ENCODE results near the gene MGAT5. TPM values are rescaled to one million over a fixed set of nuclear protein-coding genes. Genes with fewer than 3 reads are reported as not detected.

MGAT5 gene
- total and polyA plus RNA-seq, 7 donors = 1.1 to 7.0 (median 2.1) TPM

DNA sequence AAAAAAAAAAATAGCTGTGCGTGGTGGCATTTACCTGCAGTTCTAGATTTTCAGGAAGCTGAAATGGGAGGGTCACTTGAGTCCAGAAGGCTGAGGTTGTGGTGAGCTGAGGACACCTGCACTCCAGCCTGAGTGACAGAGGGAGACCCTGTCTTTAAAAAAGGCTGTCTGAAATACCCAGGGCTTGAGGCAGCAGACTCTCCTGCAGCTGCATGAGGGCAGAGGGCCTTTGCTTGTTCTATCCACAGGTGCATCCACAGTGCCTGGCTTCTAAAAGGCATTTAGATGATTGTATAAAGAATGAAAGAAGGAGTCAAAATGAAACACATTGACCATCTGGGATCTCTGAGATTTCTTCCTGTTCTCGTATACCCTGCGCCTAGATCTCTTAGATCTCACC is 152.9 kb downstream of the MGAT5 start:
- intact Hi-C loops (cut with DNase I) = loop anchor here in 1 of 2 donors (10.0 kb wide), 1 partner anchor 162 kb away; no protein-coding TSS in a partner anchor
- Histone ChIP-seq H3K4me1 (no peaks in the 10 kb centered on the region), H3K27me3 (ENCODE audit: insufficient read depth in 3 of 3, low read length in 2 of 3) (peaks cover 0 to 1% (median 0%) of the 10 kb centered on the region in 3 donors), H3K4me3 (no peak overlapping the region), H3K36me3 (ENCODE audit: insufficient read depth in 1 of 2, low read depth in 1 of 2) (no peaks in the 10 kb centered on the region), H3K9me3 (no peaks in the 10 kb centered on the region), H3K27ac (no peak overlapping the region)
- TF ChIP-seq, protein P1, sequence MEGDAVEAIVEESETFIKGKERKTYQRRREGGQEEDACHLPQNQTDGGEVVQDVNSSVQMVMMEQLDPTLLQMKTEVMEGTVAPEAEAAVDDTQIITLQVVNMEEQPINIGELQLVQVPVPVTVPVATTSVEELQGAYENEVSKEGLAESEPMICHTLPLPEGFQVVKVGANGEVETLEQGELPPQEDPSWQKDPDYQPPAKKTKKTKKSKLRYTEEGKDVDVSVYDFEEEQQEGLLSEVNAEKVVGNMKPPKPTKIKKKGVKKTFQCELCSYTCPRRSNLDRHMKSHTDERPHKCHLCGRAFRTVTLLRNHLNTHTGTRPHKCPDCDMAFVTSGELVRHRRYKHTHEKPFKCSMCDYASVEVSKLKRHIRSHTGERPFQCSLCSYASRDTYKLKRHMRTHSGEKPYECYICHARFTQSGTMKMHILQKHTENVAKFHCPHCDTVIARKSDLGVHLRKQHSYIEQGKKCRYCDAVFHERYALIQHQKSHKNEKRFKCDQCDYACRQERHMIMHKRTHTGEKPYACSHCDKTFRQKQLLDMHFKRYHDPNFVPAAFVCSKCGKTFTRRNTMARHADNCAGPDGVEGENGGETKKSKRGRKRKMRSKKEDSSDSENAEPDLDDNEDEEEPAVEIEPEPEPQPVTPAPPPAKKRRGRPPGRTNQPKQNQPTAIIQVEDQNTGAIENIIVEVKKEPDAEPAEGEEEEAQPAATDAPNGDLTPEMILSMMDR (IDR thresholded peaks at IDR 0.05) = no peak
- DNase-seq = no peak
- 78 to 98% (median 96%) methylated on average over 3 of the region's 3 CpGs for WGBS, 3 donors
- ATAC-seq = no peak

DNA sequence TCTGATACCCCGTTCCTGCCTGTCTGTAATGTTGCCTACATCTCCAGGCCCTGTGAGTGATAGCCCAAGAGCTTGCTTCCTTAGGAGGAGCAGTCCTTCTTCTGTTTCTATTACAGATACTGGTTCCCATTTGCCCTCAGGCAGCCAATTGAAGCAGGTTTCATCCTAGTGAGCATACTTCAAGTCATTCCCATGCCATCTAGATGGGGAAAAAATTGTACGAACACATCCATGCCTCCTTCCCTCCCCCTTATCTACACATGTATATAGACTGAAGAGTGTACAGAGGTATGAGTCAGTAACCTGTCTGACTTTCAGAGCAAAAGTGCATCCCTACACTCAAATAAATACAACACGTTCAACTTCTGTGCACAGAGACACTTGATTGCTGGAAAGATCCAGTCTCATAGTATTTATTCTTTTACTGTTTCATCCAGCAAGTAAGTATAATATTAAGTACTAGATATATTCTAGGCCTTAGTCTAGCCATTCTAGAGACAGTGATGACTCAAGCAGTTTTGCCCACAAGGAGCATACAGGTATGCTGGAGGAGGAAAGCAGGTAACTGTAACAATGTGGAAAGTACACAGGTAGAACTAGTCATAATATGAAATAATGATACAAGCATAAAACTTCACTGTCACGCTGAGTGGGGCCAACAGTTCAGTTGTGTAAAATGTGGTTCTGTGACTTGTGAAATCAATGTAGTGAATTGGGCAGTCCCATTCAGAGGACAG is 153.4 kb downstream of the MGAT5 start:
- Histone ChIP-seq H3K4me3 (no peak overlapping the region), H3K27ac (no peak overlapping the region), H3K36me3 (ENCODE audit: insufficient read depth in 1 of 2, low read depth in 1 of 2) (no peaks in the 10 kb centered on the region), H3K27me3 (ENCODE audit: insufficient read depth in 3 of 3, low read length in 2 of 3) (peaks cover 0 to 1% (median 0%) of the 10 kb centered on the region in 3 donors), H3K9me3 (no peaks in the 10 kb centered on the region), H3K4me1 (no peaks in the 10 kb centered on the region)
- ATAC-seq (no peak), DNase-seq (no peak)
- WGBS, 3 donors = 90 to 95% (median 95%) methylated on average over 4 of the region's 4 CpGs
- intact Hi-C loops (cut with DNase I) = loop anchor here in 1 of 2 donors (10.0 kb wide), 1 partner anchor 163 kb away; no protein-coding TSS in a partner anchor
- TF ChIP-seq, protein P1 (IDR thresholded peaks at IDR 0.05) = no peak

DNA sequence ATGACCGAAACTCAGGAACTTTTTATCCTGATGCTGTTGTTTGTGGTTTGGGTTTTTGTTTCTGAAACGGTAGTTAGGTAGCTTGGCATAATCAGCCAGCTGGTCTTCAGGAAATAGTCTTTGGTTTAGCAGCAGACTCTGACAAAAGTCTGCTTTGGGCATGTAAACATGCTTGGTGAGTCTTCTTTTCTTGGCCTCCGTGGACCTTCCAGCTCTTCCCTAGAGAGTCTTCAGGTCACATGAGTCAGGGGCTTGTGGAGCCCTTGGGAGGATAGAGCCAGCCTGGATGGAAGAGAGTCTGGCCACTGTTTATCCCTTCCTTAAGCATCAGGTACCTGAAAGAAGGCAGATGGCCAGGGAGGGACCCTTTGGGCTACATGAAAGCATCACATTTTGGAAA is 154.5 kb downstream of the MGAT5 start:
- TF ChIP-seq, protein P1 (IDR thresholded peaks at IDR 0.05) = no peak
- peaks cover 0 to 1% (median 0%) of the 10 kb centered on the region in 3 donors for H3K27me3 ChIP-seq (ENCODE audit: insufficient read depth in 3 of 3, low read length in 2 of 3)
- no peaks in the 10 kb centered on the region for H3K36me3 ChIP-seq (ENCODE audit: insufficient read depth in 1 of 2, low read depth in 1 of 2)
- intact Hi-C loops (cut with DNase I) = loop anchor here in 1 of 2 donors (10.0 kb wide), 1 partner anchor 164 kb away; no protein-coding TSS in a partner anchor
- ATAC-seq (peak in 1 of 4 donors; percentile 13), DNase-seq (no peak)
- 61 to 67% (median 64%) methylated on average over 3 of the region's 3 CpGs for WGBS, 3 donors
- H3K4me3 ChIP-seq = no peak overlapping the region
- H3K27ac ChIP-seq = no peak overlapping the region
- H3K4me1 ChIP-seq = no peaks in the 10 kb centered on the region
- no peaks in the 10 kb centered on the region for H3K9me3 ChIP-seq

DNA sequence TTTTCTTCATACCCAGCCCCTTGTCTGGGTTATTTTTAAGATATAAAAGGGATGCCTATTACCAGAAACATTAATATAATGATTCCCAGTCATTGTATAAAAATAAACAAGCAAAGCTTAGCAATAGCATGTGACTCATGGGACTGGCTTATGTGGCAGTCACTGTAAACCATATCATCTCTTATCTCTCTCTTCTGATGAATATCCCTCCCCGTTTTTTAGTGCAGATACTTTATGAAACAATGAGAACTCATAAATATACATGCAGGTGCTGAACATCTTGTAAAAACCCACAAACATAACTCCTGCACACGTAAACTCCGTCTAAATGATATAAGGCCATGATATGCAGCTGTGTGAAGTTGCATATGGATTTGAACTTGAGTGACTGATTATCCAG is 154.9 kb downstream of the MGAT5 start:
- H3K27ac ChIP-seq = no peak overlapping the region
- H3K9me3 ChIP-seq = no peaks in the 10 kb centered on the region
- DNase-seq (no peak), ATAC-seq (peak in 2 of 4 donors; percentile 32 to 33)
- TF ChIP-seq, protein P1 (IDR thresholded peaks at IDR 0.05) = no peak
- intact Hi-C loops (cut with DNase I) = loop anchor here in 1 of 2 donors (10.0 kb wide), 1 partner anchor 164 kb away; no protein-coding TSS in a partner anchor
- no peaks in the 10 kb centered on the region for H3K36me3 ChIP-seq (ENCODE audit: insufficient read depth in 1 of 2, low read depth in 1 of 2)
- WGBS, 3 donors = 86 to 90% (median 89%) methylated on average over 3 of the region's 3 CpGs
- H3K4me3 ChIP-seq = no peak overlapping the region
- H3K4me1 ChIP-seq = no peaks in the 10 kb centered on the region
- peaks cover 0 to 1% (median 0%) of the 10 kb centered on the region in 3 donors for H3K27me3 ChIP-seq (ENCODE audit: insufficient read depth in 3 of 3, low read length in 2 of 3)

Measured in psoas muscle (tissue), 8 donors.